ENCODE data around the gene NDUFS7. TPM values are rescaled to one million over a fixed set of nuclear protein-coding genes. Genes with fewer than 3 reads are reported as not detected.
A peak's percentile ranks its signal among the peaks of the same experiment; 100 is the strongest.

The NDUFS7 gene
- total and polyA plus RNA-seq, 9 of the 15 experiments (the other 6 are each of a cell fraction or from before 2014, with no cell fraction given) = 6.0 to 271 (median 60.6) TPM

- TF ChIP-seq KLF1 (tag; IDR thresholded peaks at IDR 0.05) (no peak), ZBTB7A (IDR thresholded peaks at IDR 0.05; ENCODE audit: borderline replicate concordance, control insufficient read depth, low read depth, low read length) (peak; percentile 51; the same call in 1 of the 2 replicates), HNRNPK (IDR thresholded peaks at IDR 0.05; ENCODE audit: low read depth, low read length, poor library complexity, severe bottlenecking) (no peak), USF2 (CRISPR knock-in tag; IDR thresholded peaks at IDR 0.05) (peak; percentile 68), ZBTB1 (CRISPR knock-in tag; IDR thresholded peaks at IDR 0.05; ENCODE audit: borderline replicate concordance, low read depth) (0 out of 2 replicates have a peak, but pooled peaks have one; percentile 9), TRIM28 (IDR thresholded peaks at IDR 0.05) (no peak), JUN (IDR thresholded peaks at IDR 0.05; ENCODE audit: borderline replicate concordance, low read depth, low read length) (no peak), JUN (CRISPR knock-in tag; IDR thresholded peaks at IDR 0.05; ENCODE audit: borderline replicate concordance) (no peak), ZNF143 (CRISPR knock-in tag; IDR thresholded peaks at IDR 0.05) (no peak), E2F3 (CRISPR knock-in tag; IDR thresholded peaks at IDR 0.05) (no peak), CEBPB (tag; IDR thresholded peaks at IDR 0.05) (no peak), RAD51 (IDR thresholded peaks at IDR 0.05; ENCODE audit: borderline replicate concordance, low read depth) (peak; percentile 67), SMARCC2 (IDR thresholded peaks at IDR 0.05; ENCODE audit: low read depth) (no peak)
- TF ChIP-seq, protein P1, sequence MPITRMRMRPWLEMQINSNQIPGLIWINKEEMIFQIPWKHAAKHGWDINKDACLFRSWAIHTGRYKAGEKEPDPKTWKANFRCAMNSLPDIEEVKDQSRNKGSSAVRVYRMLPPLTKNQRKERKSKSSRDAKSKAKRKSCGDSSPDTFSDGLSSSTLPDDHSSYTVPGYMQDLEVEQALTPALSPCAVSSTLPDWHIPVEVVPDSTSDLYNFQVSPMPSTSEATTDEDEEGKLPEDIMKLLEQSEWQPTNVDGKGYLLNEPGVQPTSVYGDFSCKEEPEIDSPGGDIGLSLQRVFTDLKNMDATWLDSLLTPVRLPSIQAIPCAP (CRISPR knock-in tag; IDR thresholded peaks at IDR 0.05; ENCODE audit: borderline replicate concordance) = 0 out of 2 replicates have a peak, but pooled peaks have one; percentile 7
- TF ChIP-seq, protein P2, sequence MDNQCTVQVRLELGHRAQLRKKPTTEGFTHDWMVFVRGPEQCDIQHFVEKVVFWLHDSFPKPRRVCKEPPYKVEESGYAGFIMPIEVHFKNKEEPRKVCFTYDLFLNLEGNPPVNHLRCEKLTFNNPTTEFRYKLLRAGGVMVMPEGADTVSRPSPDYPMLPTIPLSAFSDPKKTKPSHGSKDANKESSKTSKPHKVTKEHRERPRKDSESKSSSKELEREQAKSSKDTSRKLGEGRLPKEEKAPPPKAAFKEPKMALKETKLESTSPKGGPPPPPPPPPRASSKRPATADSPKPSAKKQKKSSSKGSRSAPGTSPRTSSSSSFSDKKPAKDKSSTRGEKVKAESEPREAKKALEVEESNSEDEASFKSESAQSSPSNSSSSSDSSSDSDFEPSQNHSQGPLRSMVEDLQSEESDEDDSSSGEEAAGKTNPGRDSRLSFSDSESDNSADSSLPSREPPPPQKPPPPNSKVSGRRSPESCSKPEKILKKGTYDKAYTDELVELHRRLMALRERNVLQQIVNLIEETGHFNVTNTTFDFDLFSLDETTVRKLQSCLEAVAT (IDR thresholded peaks at IDR 0.05) = no peak
- TF ChIP-seq, protein P3, sequence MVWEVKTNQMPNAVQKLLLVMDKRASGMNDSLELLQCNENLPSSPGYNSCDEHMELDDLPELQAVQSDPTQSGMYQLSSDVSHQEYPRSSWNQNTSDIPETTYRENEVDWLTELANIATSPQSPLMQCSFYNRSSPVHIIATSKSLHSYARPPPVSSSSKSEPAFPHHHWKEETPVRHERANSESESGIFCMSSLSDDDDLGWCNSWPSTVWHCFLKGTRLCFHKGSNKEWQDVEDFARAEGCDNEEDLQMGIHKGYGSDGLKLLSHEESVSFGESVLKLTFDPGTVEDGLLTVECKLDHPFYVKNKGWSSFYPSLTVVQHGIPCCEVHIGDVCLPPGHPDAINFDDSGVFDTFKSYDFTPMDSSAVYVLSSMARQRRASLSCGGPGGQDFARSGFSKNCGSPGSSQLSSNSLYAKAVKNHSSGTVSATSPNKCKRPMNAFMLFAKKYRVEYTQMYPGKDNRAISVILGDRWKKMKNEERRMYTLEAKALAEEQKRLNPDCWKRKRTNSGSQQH (CRISPR knock-in tag; IDR thresholded peaks at IDR 0.05) = no peak
Measured at GRCh38 chr19:1438933-1439354, 55.2 kb downstream of the NDUFS7 start (continued).
